Prostate gland (tissue), 2 donors: ENCODE data around the gene DACT2. TPM values are rescaled to one million over a fixed set of nuclear protein-coding genes. Genes with fewer than 3 reads are reported as not detected.

ENCODE experiments used
- DNase-seq: peaks from one replicate; pipeline ENCODE4 v3.0.0-alpha.2; 2019; ENCODE audit warnings: low spot score
- H3K27ac ChIP-seq, 2 donors: fragments of 200-600 bp; sonication (generic); 2 replicates each; pipeline ENCODE4 v1.5.1; 2017 to 2019
- H3K27me3 ChIP-seq: fragments of 200-600 bp; sonication (generic); replicated peaks from 2 replicates; pipeline ENCODE4 v1.5.1; 2019; ENCODE audit not compliant: insufficient read depth
- H3K36me3 ChIP-seq, 2 donors: fragments of 200-600 bp; sonication (generic); 1 replicate in 1 of 2; 2 replicates in 1 of 2; pipeline versions ENCODE4 v1.5.1 to v1.8.1; 2017 to 2019
- H3K4me1 ChIP-seq: fragments of 200-600 bp; sonication (generic); replicated peaks from 2 replicates; pipeline ENCODE4 v1.5.1; 2019
- H3K4me3 ChIP-seq, 2 donors: fragments of 200-600 bp; sonication (generic); 2 replicates each; pipeline ENCODE4 v1.5.1; 2017 to 2019
- H3K9me3 ChIP-seq: fragments of 200-600 bp; sonication (generic); 2 replicates; pipeline ENCODE4 v1.5.1; 2017
- CTCF ChIP-seq, 4 experiments: fragments of 200-600 bp in 2 of 4; fragments of 450-650 bp in 2 of 4; sonication (generic) in 2 of 4; IDR thresholded peaks; 1 replicate in 3 of 4; 2 replicates in 1 of 4; pipeline ENCODE4 v1.5.1; 2016 to 2019; ENCODE audit warnings: antibody characterized with exemption in 4 of 4, mild to moderate bottlenecking in 2 of 4, moderate library complexity in 2 of 4
- POLR2A ChIP-seq: fragments of 450-650 bp; IDR thresholded peaks from one replicate; pipeline ENCODE4 v1.6.1; 2016; ENCODE audit warnings: antibody characterized with exemption, mild to moderate bottlenecking
- POLR2AphosphoS5 ChIP-seq: sonication (generic); formaldehyde crosslinking; IDR thresholded peaks from one replicate; pipeline ENCODE4 v1.6.1; 2017; ENCODE audit warnings: antibody characterized with exemption
- WGBS: methylation state at CpG from one replicate; pipeline ENCODE4 v1.1.5; 2018; 5-methylcytosine and 5-hydroxymethylcytosine counted together
- intact Hi-C: fragments of 100-400 bp; cut with DNase I; formaldehyde crosslinking; loops from one replicate; pipeline ENCODE4 v1.14.2; 2022
- total RNA-seq, 2 donors: library from RNA; depleted of rRNA; stranded (reverse); fragments of >200 nt; gene quantifications; one replicate each; pipeline ENCODE4 v1.1.0, GENCODE V29; 2016

Gene DACT2
- total RNA-seq, 2 donors from 2014 or later, result 22.1 to 28.1 TPM

- Histone ChIP-seq H3K27me3 (no peaks in the 10 kb centered on the region), H3K36me3 (no peaks in the 10 kb centered on the region), H3K27ac (no peak overlapping the region), H3K4me1 (no peaks in the 10 kb centered on the region), H3K9me3 (no peaks in the 10 kb centered on the region), H3K4me3 (no peak overlapping the region)
- WGBS, result 77% methylated on average over 9 of the region's 9 CpGs
- no peak for TF ChIP-seq CTCF (IDR thresholded peaks at IDR 0.05)
- no peak for DNase-seq
- intact Hi-C loops, result no loop called here
Measured at GRCh38 chr6:168305863-168306262, 13.7 kb downstream of the DACT2 start.

- TF ChIP-seq CTCF (IDR thresholded peaks at IDR 0.05) (no peak), POLR2A (no peak), POLR2AphosphoS5 (no peak)
- Histone ChIP-seq H3K27ac (no peak overlapping the region), H3K4me3 (no peak overlapping the region), H3K9me3 (no peaks in the 10 kb centered on the region), H3K27me3 (no peaks in the 10 kb centered on the region), H3K36me3 (no peaks in the 10 kb centered on the region), H3K4me1 (no peaks in the 10 kb centered on the region)
- WGBS, result 84% methylated on average over 20 of the region's 20 CpGs
- DNase-seq, result no peak
- intact Hi-C loops, result no loop called here
Measured at GRCh38 chr6:168305096-168305749, 14.4 kb downstream of the DACT2 start.

- DNase-seq, result no peak
- Histone ChIP-seq H3K9me3 (no peaks in the 10 kb centered on the region), H3K27me3 (no peaks in the 10 kb centered on the region), H3K4me3 (no peak overlapping the region), H3K27ac (no peak overlapping the region), H3K4me1 (no peaks in the 10 kb centered on the region), H3K36me3 (no peaks in the 10 kb centered on the region)
- WGBS, result 89% methylated on average over 7 of the region's 7 CpGs
- TF ChIP-seq POLR2AphosphoS5 (no peak), POLR2A (no peak), CTCF (IDR thresholded peaks at IDR 0.05) (no peak)
- intact Hi-C loops, result no loop called here
Measured at GRCh38 chr6:168304752-168305015, 14.9 kb downstream of the DACT2 start.

GRCh38 chr6:168303982-168304751 is 15.4 kb downstream of the DACT2 start:
- intact Hi-C loops, result no loop called here
- no peaks in the 10 kb centered on the region for H3K36me3 ChIP-seq
- H3K27me3 ChIP-seq, result no peaks in the 10 kb centered on the region
- DNase-seq, result no peak
- TF ChIP-seq CTCF (IDR thresholded peaks at IDR 0.05), result no peak
- TF ChIP-seq POLR2A, result no peak
- TF ChIP-seq POLR2AphosphoS5, result no peak
- H3K27ac ChIP-seq, result no peak overlapping the region
- H3K4me3 ChIP-seq, result no peak overlapping the region
- no peaks in the 10 kb centered on the region for H3K9me3 ChIP-seq
- H3K4me1 ChIP-seq, result no peaks in the 10 kb centered on the region
- 90% methylated on average over 16 of the region's 16 CpGs for WGBS

GRCh38 chr6:168302534-168302933 is 17.0 kb downstream of the DACT2 start:
- Histone ChIP-seq H3K9me3 (no peaks in the 10 kb centered on the region), H3K27ac (no peak overlapping the region), H3K36me3 (no peaks in the 10 kb centered on the region), H3K27me3 (no peaks in the 10 kb centered on the region), H3K4me1 (no peaks in the 10 kb centered on the region), H3K4me3 (no peak overlapping the region)
- WGBS, result 83% methylated on average over 5 of the region's 5 CpGs
- intact Hi-C loops, result no loop called here
- no peak for TF ChIP-seq POLR2A
- TF ChIP-seq POLR2AphosphoS5, result no peak
- no peak for TF ChIP-seq CTCF (IDR thresholded peaks at IDR 0.05)
- no peak for DNase-seq
